ENCODE data around the gene GRIK3. TPM values are rescaled to one million over a fixed set of nuclear protein-coding genes. Genes with fewer than 3 reads are reported as not detected.

GRIK3 gene
- total RNA-seq, 3 donors from 2014 or later (not counting 1 experiment from before 2014, with no cell fraction given): not detected

DNA sequence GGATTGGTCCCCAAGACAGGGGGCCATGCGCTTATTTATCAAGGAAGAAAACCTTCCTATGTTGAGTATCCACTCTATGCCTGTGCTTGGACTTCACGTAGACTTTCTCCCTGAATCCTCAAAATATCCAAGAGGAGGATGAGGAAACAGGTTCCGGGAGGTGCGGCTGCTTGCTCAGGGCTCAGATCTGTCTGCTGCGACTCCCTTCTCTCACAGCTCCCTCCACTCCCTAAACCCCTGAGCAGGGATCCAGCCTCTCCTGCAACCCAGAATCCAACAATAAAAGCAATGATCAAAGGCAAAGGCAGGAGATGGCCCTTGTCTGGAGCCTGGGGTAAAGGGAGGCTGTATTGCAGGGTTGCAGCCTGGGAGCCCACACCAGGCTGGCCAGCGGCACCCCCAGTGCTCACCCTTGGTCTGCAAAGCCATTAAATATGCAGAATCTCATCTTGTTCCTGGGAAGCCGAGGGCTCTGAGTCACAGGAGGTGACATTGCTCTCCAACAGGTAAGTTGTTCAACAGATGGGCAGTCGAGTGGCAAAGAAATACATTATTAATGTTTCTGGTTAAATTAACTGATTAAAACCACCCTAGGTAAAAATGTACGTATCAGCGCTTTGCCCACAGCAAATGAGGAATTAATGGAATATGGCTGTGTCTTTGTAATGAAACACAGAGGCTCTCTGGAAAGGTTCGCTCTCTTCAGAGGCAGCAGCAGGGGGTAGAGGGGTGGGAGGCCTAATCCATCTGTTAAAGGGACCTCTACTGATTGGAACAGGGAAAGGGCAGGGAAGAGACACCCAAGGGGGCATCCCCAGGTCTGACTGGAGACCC lies 111.5 kb downstream of the GRIK3 start:
- peaks cover 5 to 9% of the 10 kb centered on the region in 2 donors for H3K27me3 Mint-ChIP-seq (ENCODE audit: low read depth in 2 of 2)
- H3K4me1 Mint-ChIP-seq: no peaks in the 10 kb centered on the region
- TF ChIP-seq, protein P1, sequence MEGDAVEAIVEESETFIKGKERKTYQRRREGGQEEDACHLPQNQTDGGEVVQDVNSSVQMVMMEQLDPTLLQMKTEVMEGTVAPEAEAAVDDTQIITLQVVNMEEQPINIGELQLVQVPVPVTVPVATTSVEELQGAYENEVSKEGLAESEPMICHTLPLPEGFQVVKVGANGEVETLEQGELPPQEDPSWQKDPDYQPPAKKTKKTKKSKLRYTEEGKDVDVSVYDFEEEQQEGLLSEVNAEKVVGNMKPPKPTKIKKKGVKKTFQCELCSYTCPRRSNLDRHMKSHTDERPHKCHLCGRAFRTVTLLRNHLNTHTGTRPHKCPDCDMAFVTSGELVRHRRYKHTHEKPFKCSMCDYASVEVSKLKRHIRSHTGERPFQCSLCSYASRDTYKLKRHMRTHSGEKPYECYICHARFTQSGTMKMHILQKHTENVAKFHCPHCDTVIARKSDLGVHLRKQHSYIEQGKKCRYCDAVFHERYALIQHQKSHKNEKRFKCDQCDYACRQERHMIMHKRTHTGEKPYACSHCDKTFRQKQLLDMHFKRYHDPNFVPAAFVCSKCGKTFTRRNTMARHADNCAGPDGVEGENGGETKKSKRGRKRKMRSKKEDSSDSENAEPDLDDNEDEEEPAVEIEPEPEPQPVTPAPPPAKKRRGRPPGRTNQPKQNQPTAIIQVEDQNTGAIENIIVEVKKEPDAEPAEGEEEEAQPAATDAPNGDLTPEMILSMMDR (IDR thresholded peaks at IDR 0.05): no peak
- WGBS (ENCODE audit: insufficient coverage): 38% methylated on average over 10 of the region's 11 CpGs
- H3K9me3 Mint-ChIP-seq: no peaks in the 10 kb centered on the region
- no peak overlapping the region for H3K27ac Mint-ChIP-seq
- ATAC-seq (no peak), DNase-seq (no peak)
- no peaks in the 10 kb centered on the region for H3K36me3 ChIP-seq (ENCODE audit: control insufficient read depth, insufficient read depth, low read length)
- intact Hi-C loops (cut with micrococcal nuclease): no loop called here
- H3K36me3 Mint-ChIP-seq: no peaks in the 10 kb centered on the region
- no peaks in the 10 kb centered on the region for H3K9me3 ChIP-seq (ENCODE audit: control insufficient read depth, insufficient read depth, low read length)
- no peak overlapping the region for H3K27ac ChIP-seq (ENCODE audit: low read length)
- H3K27me3 ChIP-seq (ENCODE audit: control insufficient read depth, insufficient read depth, low read length): no peaks in the 10 kb centered on the region
- no peak overlapping the region for H3K4me3 ChIP-seq (ENCODE audit: low read length)
- no peaks in the 10 kb centered on the region for H3K4me1 ChIP-seq (ENCODE audit: control insufficient read depth, insufficient read depth, low read length)
- H3K4me3 Mint-ChIP-seq: no peak overlapping the region

DNA sequence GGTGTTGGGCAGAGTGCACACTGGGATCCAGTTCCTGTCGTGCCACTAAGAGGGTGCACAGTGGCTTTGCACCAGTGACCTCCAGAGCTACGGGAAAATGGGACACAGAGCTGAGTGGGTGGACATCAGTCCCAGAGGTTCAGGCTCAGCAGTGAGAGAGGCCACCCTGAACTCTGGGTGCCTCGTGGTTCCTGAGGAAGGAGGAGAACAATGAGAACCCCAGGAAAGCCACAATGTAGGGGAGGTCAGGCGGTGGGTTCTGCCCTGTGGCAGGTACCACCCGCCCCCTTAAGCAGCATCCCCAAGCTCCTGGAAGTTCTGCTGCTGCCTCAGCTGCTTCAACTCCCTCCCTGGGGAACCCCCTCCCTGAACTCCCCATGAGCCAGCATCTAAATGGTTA lies 112.2 kb downstream of the GRIK3 start:
- H3K9me3 ChIP-seq (ENCODE audit: control insufficient read depth, insufficient read depth, low read length): no peaks in the 10 kb centered on the region
- H3K4me1 ChIP-seq (ENCODE audit: control insufficient read depth, insufficient read depth, low read length): no peaks in the 10 kb centered on the region
- no peak overlapping the region for H3K27ac Mint-ChIP-seq
- DNase-seq: no peak
- no peaks in the 10 kb centered on the region for H3K36me3 ChIP-seq (ENCODE audit: control insufficient read depth, insufficient read depth, low read length)
- peaks cover 4 to 5% of the 10 kb centered on the region in 2 donors for H3K27me3 Mint-ChIP-seq (ENCODE audit: low read depth in 2 of 2)
- no peak overlapping the region for H3K27ac ChIP-seq (ENCODE audit: low read length)
- no peaks in the 10 kb centered on the region for H3K9me3 Mint-ChIP-seq
- WGBS (ENCODE audit: insufficient coverage): 53% methylated on average over 5 of the region's 5 CpGs
- no peaks in the 10 kb centered on the region for H3K4me1 Mint-ChIP-seq
- ATAC-seq: no peak
- H3K36me3 Mint-ChIP-seq: no peaks in the 10 kb centered on the region
- no peak overlapping the region for H3K4me3 Mint-ChIP-seq
- H3K4me3 ChIP-seq (ENCODE audit: low read length): no peak overlapping the region
- no peaks in the 10 kb centered on the region for H3K27me3 ChIP-seq (ENCODE audit: control insufficient read depth, insufficient read depth, low read length)
- TF ChIP-seq, protein P1 (IDR thresholded peaks at IDR 0.05): no peak
- intact Hi-C loops (cut with micrococcal nuclease): no loop called here

DNA sequence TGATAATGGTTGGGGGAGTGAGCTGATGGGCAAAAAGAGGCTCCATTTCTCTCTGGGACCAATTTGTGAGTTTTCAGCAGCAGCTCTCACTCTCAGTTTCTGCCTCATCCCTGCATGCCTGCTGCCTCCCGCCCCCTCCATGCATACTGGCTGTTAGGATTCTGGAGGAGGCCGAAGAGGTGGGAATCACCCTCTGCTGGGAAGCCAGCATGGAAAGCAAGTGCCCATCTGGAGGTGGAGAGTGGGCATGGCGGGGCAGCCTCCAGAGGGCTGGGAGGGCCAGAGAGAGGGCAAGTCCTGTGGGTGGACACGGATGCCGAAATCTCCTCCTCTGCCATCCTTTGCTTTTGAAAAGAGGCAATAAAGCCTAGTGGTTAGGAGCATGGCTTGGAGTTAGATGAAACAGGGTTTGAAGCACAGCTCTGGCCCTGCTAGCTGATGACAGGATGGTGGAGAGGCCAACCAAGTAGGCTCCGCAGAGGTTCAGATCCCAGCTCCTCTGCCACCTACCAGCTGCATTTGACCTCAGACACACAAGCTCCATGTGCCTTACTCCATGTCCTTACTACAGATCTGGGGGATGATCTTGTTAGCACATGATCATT lies 113.4 kb downstream of the GRIK3 start:
- intact Hi-C loops (cut with micrococcal nuclease): no loop called here
- Histone ChIP-seq H3K4me3 (ENCODE audit: low read length) (no peak overlapping the region), H3K27me3 (ENCODE audit: control insufficient read depth, insufficient read depth, low read length) (no peaks in the 10 kb centered on the region), H3K27ac (ENCODE audit: low read length) (no peak overlapping the region), H3K9me3 (ENCODE audit: control insufficient read depth, insufficient read depth, low read length) (no peaks in the 10 kb centered on the region), H3K4me1 (ENCODE audit: control insufficient read depth, insufficient read depth, low read length) (no peaks in the 10 kb centered on the region), H3K36me3 (ENCODE audit: control insufficient read depth, insufficient read depth, low read length) (no peaks in the 10 kb centered on the region)
- H3K4me1 Mint-ChIP-seq: no peaks in the 10 kb centered on the region
- TF ChIP-seq, protein P1 (IDR thresholded peaks at IDR 0.05): no peak
- peaks cover 4 to 5% of the 10 kb centered on the region in 2 donors for H3K27me3 Mint-ChIP-seq (ENCODE audit: low read depth in 2 of 2)
- no peak for DNase-seq
- H3K27ac Mint-ChIP-seq: no peak overlapping the region
- no peak for ATAC-seq
- WGBS (ENCODE audit: insufficient coverage): 79% methylated on average over 5 of the region's 6 CpGs
- no peak overlapping the region for H3K4me3 Mint-ChIP-seq
- no peaks in the 10 kb centered on the region for H3K36me3 Mint-ChIP-seq
- no peaks in the 10 kb centered on the region for H3K9me3 Mint-ChIP-seq
